Adrenal gland (tissue), 12 donors: ENCODE data around the gene ARSJ. TPM values are rescaled to one million over a fixed set of nuclear protein-coding genes. Genes with fewer than 3 reads are reported as not detected.

Source experiments
- DNase-seq, 7 donors: peaks; one replicate each; pipeline ENCODE4 v3.0.0-alpha.2; 2019 to 2020
- H3K27ac ChIP-seq, 5 donors: fragments of 200-600 bp; sonication (generic) in 4 of 5; 1 replicate in 3 of 5; 2 replicates in 2 of 5; pipeline versions ENCODE4 v1.5.1 to v1.8.0; 2016 to 2020; ENCODE audit warnings: mild to moderate bottlenecking in 1 of 5
- H3K27me3 ChIP-seq: fragments of 200-600 bp; 2 replicates; pipeline ENCODE4 v1.8.0; 2021
- H3K36me3 ChIP-seq, 2 donors: fragments of 200-600 bp; replicated peaks in 1 of 2; 1 replicate in 1 of 2; 2 replicates in 1 of 2; pipeline versions ENCODE4 v1.5.1 to v1.8.0; 2018 to 2022
- H3K4me1 ChIP-seq, 2 donors: fragments of 200-600 bp; replicated peaks in 1 of 2; 1 replicate in 1 of 2; 2 replicates in 1 of 2; pipeline versions ENCODE4 v1.5.1 to v1.8.0; 2018 to 2021
- H3K4me3 ChIP-seq, 4 donors: fragments of 200-600 bp; sonication (generic) in 3 of 4; one replicate each; pipeline ENCODE4 v1.5.1; 2016 to 2018
- H3K9me3 ChIP-seq, 3 donors: fragments of 200-600 bp; sonication (generic) in 1 of 3; replicated peaks in 1 of 3; 1 replicate in 2 of 3; 2 replicates in 1 of 3; pipeline versions ENCODE4 v1.5.1 to v1.8.0; 2016 to 2021
- CTCF ChIP-seq, 6 experiments: fragments of 450-650 bp in 4 of 6; fragments of 200-600 bp in 2 of 6; sonication (generic) in 1 of 6; IDR thresholded peaks; 1 replicate in 5 of 6; 2 replicates in 1 of 6; pipeline versions ENCODE4 v1.5.1 to v1.8.0; 2016 to 2021; ENCODE audit warnings: antibody characterized with exemption in 6 of 6, mild to moderate bottlenecking in 2 of 6, moderate library complexity in 1 of 6
- POLR2A ChIP-seq, 2 donors: fragments of 450-650 bp; IDR thresholded peaks; one replicate each; pipeline ENCODE4 v1.6.1; 2017; ENCODE audit warnings: antibody characterized with exemption in 2 of 2, mild to moderate bottlenecking in 2 of 2, moderate library complexity in 1 of 2
- WGBS, 4 donors: extraction: QIAGEN DNeasy Blood & Tissue Kit in 2 of 4; methylation state at CpG; one replicate each; pipeline versions ENCODE4 v1.1.5 to v1.1.7; 2013 to 2017; 5-methylcytosine and 5-hydroxymethylcytosine counted together
- intact Hi-C, 2 donors: fragments of 100-400 bp; cut with DNase I; formaldehyde crosslinking; loops; one replicate each; pipeline versions ENCODE4 v1.14.1 to v1.15.0; 2022 to 2023
- polyA plus RNA-seq, 3 donors: library from polyadenylated mRNA; stranded (reverse); fragments of 200-250 nt in 2 of 3; fragments of 350-450 nt in 1 of 3; fragmentation: Illumina TruSeq in 1 of 3; extraction: RNeasy Lipid Tissue Mini Kit (QIAGEN cat#74804) in 1 of 3; gene quantifications; one replicate each; pipeline ENCODE4 v1.2.3, GENCODE V29; 2013 to 2014
- total RNA-seq, 9 donors: library from RNA; depleted of rRNA in 4 of 9; stranded (reverse); fragments of >200 nt in 4 of 9; fragments of 120-200 nt in 1 of 9; fragmentation: NEBNext Ultra II Directional in 1 of 9; extraction: Animal tissue kit (Norgen Biotek cat#: 25700) in 1 of 9; gene quantifications; one replicate each; pipeline versions ENCODE4 v1.1.0 to v1.2.4, GENCODE V29; 2013 to 2023
- donor health status: healthy with polysubstance abuse.
- donor health status: Bipolar disorder and iron deficiency.
- donor health status: DM: yes; HTN: yes; CAD: no.
- donor health status: DM: no; HTN: no; CAD: no.
- donor health status: DM: no; HTN: no; CAD: no.
- donor health status: DM: yes; HTN: yes; CAD: no.

Gene ARSJ
- total and polyA plus RNA-seq, 12 donors: 0.48 to 6.1 (median 3.0) TPM

DNA sequence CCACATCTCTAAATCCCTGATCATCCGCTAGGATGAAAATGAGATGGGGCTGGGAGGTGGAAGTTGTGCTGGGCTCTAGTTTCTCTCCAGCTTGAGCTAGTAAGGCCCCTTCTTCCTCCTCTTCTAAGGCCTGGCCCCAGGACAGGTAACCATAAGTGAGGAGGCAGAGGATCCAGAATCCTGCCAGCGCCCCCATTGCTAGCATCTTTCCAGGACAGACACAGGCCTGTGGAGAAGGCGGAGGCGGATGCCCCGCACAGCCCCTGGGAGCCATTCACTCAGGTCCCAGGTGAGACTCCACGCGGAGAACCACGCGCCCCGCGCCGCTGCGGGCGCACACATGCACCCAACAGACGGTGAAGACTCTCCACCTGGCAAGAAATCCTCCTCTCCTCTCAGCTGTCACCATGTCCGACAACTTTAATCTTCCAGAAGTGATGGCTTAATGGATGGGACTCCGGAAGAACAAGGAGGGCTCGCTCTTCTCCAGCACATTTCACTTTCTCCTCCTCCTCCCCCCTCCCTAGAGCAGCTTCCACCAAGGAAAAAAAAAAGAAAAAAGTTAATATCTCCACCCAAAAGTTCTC, 793 bp downstream of the ARSJ start:
- TF ChIP-seq CTCF (IDR thresholded peaks at IDR 0.05): no peak
- no peak for TF ChIP-seq POLR2A (IDR thresholded peaks at IDR 0.05)
- no peaks in the 10 kb centered on the region for H3K36me3 ChIP-seq
- H3K4me3 ChIP-seq: peak overlapping the region; percentile 2 to 58 (median 47)
- WGBS, 4 donors: 59 to 63% (median 60%) methylated on average over 11 to 18 of the region's 18 CpGs
- intact Hi-C loops: no loop called here
- peaks cover 11 to 16% of the 10 kb centered on the region in 2 donors for H3K4me1 ChIP-seq
- H3K9me3 ChIP-seq: no peaks in the 10 kb centered on the region
- H3K27me3 ChIP-seq: no peaks in the 10 kb centered on the region
- DNase-seq: peak in 1 of 7 donors; percentile 15
- peak overlapping the region in 2 of 5 donors; percentile 19 to 31 for H3K27ac ChIP-seq

- 82 to 84% (median 84%) methylated on average over 2 of the region's 2 CpGs for WGBS, 4 donors
- Histone ChIP-seq H3K27ac (peak overlapping the region in 2 of 5 donors; percentile 4 to 19), H3K4me1 (peaks cover 11 to 16% of the 10 kb centered on the region in 2 donors), H3K27me3 (no peaks in the 10 kb centered on the region), H3K36me3 (no peaks in the 10 kb centered on the region), H3K4me3 (peak overlapping the region in 1 of 4 donors; percentile 58), H3K9me3 (no peaks in the 10 kb centered on the region)
- TF ChIP-seq POLR2A (IDR thresholded peaks at IDR 0.05): no peak
- no peak for TF ChIP-seq CTCF (IDR thresholded peaks at IDR 0.05)
- intact Hi-C loops: no loop called here
- no peak for DNase-seq
Measured at GRCh38 chr4:113978105-113978504, 1.3 kb downstream of the ARSJ start.

- H3K4me3 ChIP-seq: peak overlapping the region in 1 of 4 donors; percentile 58
- peaks cover 11 to 16% of the 10 kb centered on the region in 2 donors for H3K4me1 ChIP-seq
- DNase-seq: no peak
- H3K27ac ChIP-seq: peak overlapping the region in 3 of 5 donors; percentile 0 to 43 (median 4)
- H3K27me3 ChIP-seq: no peaks in the 10 kb centered on the region
- no peaks in the 10 kb centered on the region for H3K36me3 ChIP-seq
- TF ChIP-seq CTCF (IDR thresholded peaks at IDR 0.05) (no peak), POLR2A (IDR thresholded peaks at IDR 0.05) (no peak)
- no peaks in the 10 kb centered on the region for H3K9me3 ChIP-seq
- 31 to 47% (median 41%) methylated on average over 1 of the region's 1 CpG for WGBS, 4 donors
- intact Hi-C loops: no loop called here
Measured at GRCh38 chr4:113977526-113977855, 2.0 kb downstream of the ARSJ start.

- intact Hi-C loops: no loop called here
- H3K9me3 ChIP-seq: no peaks in the 10 kb centered on the region
Measured at GRCh38 chr4:113976741-113977525, 2.5 kb downstream of the ARSJ start.

More at GRCh38 chr4:113976741-113977525, 2.5 kb downstream of the ARSJ start:
- no peak for DNase-seq
- H3K36me3 ChIP-seq: no peaks in the 10 kb centered on the region
- WGBS, 4 donors: 15 to 30% (median 23%) methylated on average over 2 of the region's 2 CpGs
- H3K4me3 ChIP-seq: peak overlapping the region in 1 of 4 donors; percentile 58
- TF ChIP-seq CTCF (IDR thresholded peaks at IDR 0.05) (no peak), POLR2A (IDR thresholded peaks at IDR 0.05) (no peak)
- H3K27ac ChIP-seq: peak overlapping the region in 2 of 5 donors; percentile 0 to 43
- H3K4me1 ChIP-seq: peaks cover 11 to 16% of the 10 kb centered on the region in 2 donors
- H3K27me3 ChIP-seq: no peaks in the 10 kb centered on the region
